KMS-11 (cell line): ENCODE data around the gene TRIM29.

Source experiments
- H2AFZ ChIP-seq: fragments of 200-600 bp; sonication (generic); 2 replicates; pipeline ENCODE4 v1.6.1; 2016; ENCODE audit warnings: antibody characterized with exemption, mixed run types, low read depth
- H3K27ac ChIP-seq: fragments of 200-600 bp; sonication (generic); 2 replicates; pipeline ENCODE4 v1.6.1; 2016; ENCODE audit warnings: mild to moderate bottlenecking, mixed run types
- H3K27me3 ChIP-seq: fragments of 200-600 bp; sonication (generic); 2 replicates; pipeline ENCODE4 v1.6.1; 2017; ENCODE audit warnings: mild to moderate bottlenecking, low read depth, mixed run types, moderate library complexity; ENCODE audit not compliant: insufficient read depth
- H3K36me3 ChIP-seq: fragments of 200-600 bp; sonication (generic); 2 replicates; pipeline ENCODE4 v1.6.1; 2017; ENCODE audit warnings: mild to moderate bottlenecking, mixed run types; ENCODE audit not compliant: insufficient read depth
- H3K4me1 ChIP-seq: fragments of 200-600 bp; sonication (generic); 2 replicates; pipeline ENCODE4 v1.6.1; 2016; ENCODE audit warnings: mild to moderate bottlenecking, low read depth, mixed run types; ENCODE audit not compliant: poor library complexity, severe bottlenecking
- H3K4me2 ChIP-seq: fragments of 200-600 bp; sonication (generic); 2 replicates; pipeline ENCODE4 v1.7.0; 2016; ENCODE audit warnings: mild to moderate bottlenecking, mixed run types
- H3K4me3 ChIP-seq: fragments of 200-600 bp; sonication (generic); IDR thresholded peaks from 2 replicates; pipeline ENCODE4 v1.6.1; 2017; ENCODE audit warnings: low read depth, low read length, mixed read lengths; ENCODE audit not compliant: insufficient read depth
- H3K79me2 ChIP-seq: fragments of 200-600 bp; sonication (generic); 2 replicates; pipeline ENCODE4 v1.6.1; 2016; ENCODE audit warnings: low read depth, mixed run types; ENCODE audit not compliant: insufficient read depth
- H3K9ac ChIP-seq: fragments of 200-600 bp; sonication (generic); 2 replicates; pipeline ENCODE4 v1.6.1; 2016; ENCODE audit warnings: mild to moderate bottlenecking, mixed run types
- H4K20me1 ChIP-seq: fragments of 200-600 bp; sonication (generic); 2 replicates; pipeline ENCODE4 v1.6.1; 2016; ENCODE audit warnings: mild to moderate bottlenecking, mixed run types; ENCODE audit not compliant: insufficient read depth
- TF ChIP-seq, protein P1 (sequence below): fragments of 200-600 bp; sonication (generic); conservative IDR thresholded peaks from 2 replicates; pipeline ENCODE4 v1.6.1; 2017; ENCODE audit warnings: low read depth, mild to moderate bottlenecking, antibody characterized with exemption, low read length, moderate library complexity, mixed read lengths

TRIM29 gene

DNA sequence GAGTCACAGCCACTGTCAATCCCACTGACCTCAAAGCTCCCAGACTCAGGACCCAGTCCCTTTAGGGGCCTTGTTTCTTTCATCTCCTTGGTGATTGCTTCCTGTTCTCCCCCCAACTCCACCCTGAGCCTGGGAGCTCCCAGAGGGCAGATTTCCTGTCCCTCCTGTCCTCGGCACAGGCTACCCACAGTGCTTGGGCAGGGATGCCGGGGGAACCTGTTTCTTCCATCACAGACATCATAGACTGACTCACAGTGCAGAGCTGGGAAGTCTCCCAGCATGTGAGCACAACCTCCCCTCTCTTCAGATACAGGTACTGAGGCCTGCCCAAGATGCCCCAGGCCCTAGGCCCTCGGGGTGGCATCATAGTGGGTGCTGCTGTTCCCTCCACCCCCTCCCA lies 16.6 kb downstream of the TRIM29 start:
- H2AFZ ChIP-seq = no peak overlapping the region
- H3K36me3 ChIP-seq = no peaks in the 10 kb centered on the region
- no peaks in the 10 kb centered on the region for H3K27me3 ChIP-seq
- no peaks in the 10 kb centered on the region for H3K4me1 ChIP-seq
- H3K4me2 ChIP-seq = no peak overlapping the region
- H3K27ac ChIP-seq = no peak overlapping the region
- no peak overlapping the region for H3K9ac ChIP-seq
- H4K20me1 ChIP-seq = no peaks in the 10 kb centered on the region
- no peaks in the 10 kb centered on the region for H3K79me2 ChIP-seq
- TF ChIP-seq, protein P1, sequence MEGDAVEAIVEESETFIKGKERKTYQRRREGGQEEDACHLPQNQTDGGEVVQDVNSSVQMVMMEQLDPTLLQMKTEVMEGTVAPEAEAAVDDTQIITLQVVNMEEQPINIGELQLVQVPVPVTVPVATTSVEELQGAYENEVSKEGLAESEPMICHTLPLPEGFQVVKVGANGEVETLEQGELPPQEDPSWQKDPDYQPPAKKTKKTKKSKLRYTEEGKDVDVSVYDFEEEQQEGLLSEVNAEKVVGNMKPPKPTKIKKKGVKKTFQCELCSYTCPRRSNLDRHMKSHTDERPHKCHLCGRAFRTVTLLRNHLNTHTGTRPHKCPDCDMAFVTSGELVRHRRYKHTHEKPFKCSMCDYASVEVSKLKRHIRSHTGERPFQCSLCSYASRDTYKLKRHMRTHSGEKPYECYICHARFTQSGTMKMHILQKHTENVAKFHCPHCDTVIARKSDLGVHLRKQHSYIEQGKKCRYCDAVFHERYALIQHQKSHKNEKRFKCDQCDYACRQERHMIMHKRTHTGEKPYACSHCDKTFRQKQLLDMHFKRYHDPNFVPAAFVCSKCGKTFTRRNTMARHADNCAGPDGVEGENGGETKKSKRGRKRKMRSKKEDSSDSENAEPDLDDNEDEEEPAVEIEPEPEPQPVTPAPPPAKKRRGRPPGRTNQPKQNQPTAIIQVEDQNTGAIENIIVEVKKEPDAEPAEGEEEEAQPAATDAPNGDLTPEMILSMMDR = no peak
- H3K4me3 ChIP-seq = no peak overlapping the region

DNA sequence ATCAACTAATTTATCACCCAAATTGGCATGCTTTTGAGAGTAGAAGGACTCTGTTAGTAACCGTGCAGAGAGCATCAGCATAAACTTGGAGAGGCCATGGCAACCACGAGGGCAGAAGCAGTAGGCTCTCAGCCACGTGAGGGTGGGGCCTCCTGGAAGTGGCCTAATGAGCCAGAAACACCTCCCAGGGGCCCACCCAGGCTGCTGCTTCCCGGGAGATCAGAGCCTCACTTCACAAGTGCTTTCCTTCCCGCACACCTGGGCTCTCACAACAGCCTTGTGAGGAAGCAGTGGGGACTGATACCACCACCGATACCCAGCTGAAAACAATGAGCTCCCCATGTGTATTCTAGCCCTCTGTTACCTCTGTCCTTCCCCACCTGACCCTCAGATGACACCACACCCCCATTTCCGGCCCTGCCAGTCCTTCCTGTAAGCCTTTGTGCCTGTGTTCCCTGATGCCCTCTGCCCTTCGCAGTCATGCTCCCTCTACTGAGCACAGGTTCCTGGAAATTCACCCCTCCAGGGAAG lies 17.0 kb downstream of the TRIM29 start:
- Histone ChIP-seq H3K4me3 (no peak overlapping the region), H3K9ac (no peak overlapping the region)

DNA sequence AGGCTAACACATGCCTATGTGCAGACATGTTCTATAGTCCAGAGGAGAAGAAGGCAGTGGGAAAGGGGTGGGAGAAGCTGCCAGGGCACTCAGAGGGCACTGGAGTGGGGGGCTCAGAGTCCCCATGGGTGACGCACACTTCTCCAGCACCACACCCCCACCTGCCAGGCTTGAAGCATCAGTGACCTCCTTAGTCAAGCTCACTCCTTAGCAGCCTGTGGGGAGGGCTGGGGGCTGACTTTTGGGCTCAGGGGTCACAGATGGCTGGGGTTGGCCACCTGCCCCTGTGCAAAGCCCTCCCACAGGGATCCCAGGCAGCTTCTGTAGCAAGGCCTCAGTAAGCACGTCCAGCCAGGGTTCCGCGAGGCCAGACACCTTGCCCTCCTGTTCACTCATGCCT lies 18.8 kb downstream of the TRIM29 start:
- no peak overlapping the region for H3K27ac ChIP-seq
- no peak overlapping the region for H3K4me2 ChIP-seq
- TF ChIP-seq, protein P1 = no peak
- no peaks in the 10 kb centered on the region; the same call in 1 of the 2 replicates for H3K27me3 ChIP-seq
- no peak overlapping the region for H3K9ac ChIP-seq
- no peaks in the 10 kb centered on the region for H3K36me3 ChIP-seq
- H3K4me1 ChIP-seq = no peaks in the 10 kb centered on the region
- H4K20me1 ChIP-seq = no peaks in the 10 kb centered on the region
- no peak overlapping the region for H3K4me3 ChIP-seq
- H2AFZ ChIP-seq = no peak overlapping the region
- no peaks in the 10 kb centered on the region for H3K79me2 ChIP-seq

More for the DNA sequence above, 17.0 kb downstream of the TRIM29 start:
- Histone ChIP-seq H3K27ac (no peak overlapping the region), H3K27me3 (no peaks in the 10 kb centered on the region), H3K79me2 (no peaks in the 10 kb centered on the region), H3K4me2 (no peak overlapping the region), H3K4me1 (no peaks in the 10 kb centered on the region), H3K36me3 (no peaks in the 10 kb centered on the region), H4K20me1 (no peaks in the 10 kb centered on the region), H2AFZ (no peak overlapping the region)
- TF ChIP-seq, protein P1 = no peak

GRCh38 chr11:120117991-120118390 lies 19.9 kb downstream of the TRIM29 start:
- H3K9ac ChIP-seq = no peak overlapping the region
- no peaks in the 10 kb centered on the region for H3K79me2 ChIP-seq
- no peak overlapping the region for H3K4me2 ChIP-seq
- no peak overlapping the region for H3K4me3 ChIP-seq
- H3K27me3 ChIP-seq = no peaks in the 10 kb centered on the region; the same call in 1 of the 2 replicates
- TF ChIP-seq, protein P1 = no peak
- no peak overlapping the region for H2AFZ ChIP-seq
- no peaks in the 10 kb centered on the region for H3K4me1 ChIP-seq
- H4K20me1 ChIP-seq = no peaks in the 10 kb centered on the region
- no peak overlapping the region for H3K27ac ChIP-seq
- no peaks in the 10 kb centered on the region for H3K36me3 ChIP-seq
